ENCODE measurements around the gene UCP2.

DNA sequence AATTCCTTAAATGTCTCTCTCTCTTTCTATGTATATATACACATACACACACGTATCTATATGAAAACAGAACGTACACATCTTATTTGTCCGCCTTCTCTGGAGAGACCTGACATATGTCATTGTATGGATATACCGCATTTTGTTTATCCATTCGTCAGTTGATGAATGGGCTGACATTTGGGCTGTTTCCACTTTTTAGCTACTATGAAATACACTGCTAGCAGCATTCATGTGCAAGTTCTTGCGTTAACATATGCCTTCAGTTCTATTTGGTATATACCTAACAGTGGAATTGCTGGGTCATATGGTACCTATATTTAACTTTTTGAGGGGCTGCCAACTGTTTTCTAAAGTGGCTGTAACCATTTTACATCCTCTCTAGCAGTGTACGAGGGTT, 49.9 kb downstream of the UCP2 start:
- TF ChIP-seq, protein P1, sequence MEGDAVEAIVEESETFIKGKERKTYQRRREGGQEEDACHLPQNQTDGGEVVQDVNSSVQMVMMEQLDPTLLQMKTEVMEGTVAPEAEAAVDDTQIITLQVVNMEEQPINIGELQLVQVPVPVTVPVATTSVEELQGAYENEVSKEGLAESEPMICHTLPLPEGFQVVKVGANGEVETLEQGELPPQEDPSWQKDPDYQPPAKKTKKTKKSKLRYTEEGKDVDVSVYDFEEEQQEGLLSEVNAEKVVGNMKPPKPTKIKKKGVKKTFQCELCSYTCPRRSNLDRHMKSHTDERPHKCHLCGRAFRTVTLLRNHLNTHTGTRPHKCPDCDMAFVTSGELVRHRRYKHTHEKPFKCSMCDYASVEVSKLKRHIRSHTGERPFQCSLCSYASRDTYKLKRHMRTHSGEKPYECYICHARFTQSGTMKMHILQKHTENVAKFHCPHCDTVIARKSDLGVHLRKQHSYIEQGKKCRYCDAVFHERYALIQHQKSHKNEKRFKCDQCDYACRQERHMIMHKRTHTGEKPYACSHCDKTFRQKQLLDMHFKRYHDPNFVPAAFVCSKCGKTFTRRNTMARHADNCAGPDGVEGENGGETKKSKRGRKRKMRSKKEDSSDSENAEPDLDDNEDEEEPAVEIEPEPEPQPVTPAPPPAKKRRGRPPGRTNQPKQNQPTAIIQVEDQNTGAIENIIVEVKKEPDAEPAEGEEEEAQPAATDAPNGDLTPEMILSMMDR (IDR thresholded peaks at IDR 0.05) = no peak
- no peak for TF ChIP-seq POLR2A (IDR thresholded peaks at IDR 0.05)
